SK-N-SH treated with all-trans-retinoic acid at 6 μM for 48 hours (cell line): ENCODE measurements around the gene ZEB2.

ENCODE experiments used
- ARNTL ChIP-seq: fragments of 450-650 bp; formaldehyde crosslinking; IDR thresholded peaks from 2 replicates; pipeline ENCODE4 v1.5.0; 2020; ENCODE audit warnings: low read depth, mild to moderate bottlenecking, moderate library complexity, borderline replicate concordance
- CSRNP3 ChIP-seq: fragments of 250-450 bp; sonication (Bioruptor Pico); IDR thresholded peaks from 2 replicates; pipeline ENCODE4 v1.5.1; 2021; ENCODE audit warnings: mild to moderate bottlenecking, moderate library complexity
- OSR1 ChIP-seq: fragments of 250-450 bp; sonication (Bioruptor Pico); IDR thresholded peaks from 2 replicates; pipeline ENCODE4 v1.8.0; 2022; ENCODE audit warnings: moderate library complexity, mild to moderate bottlenecking, inconsistent platforms
- POU6F1 ChIP-seq: fragments of 250-450 bp; sonication (Bioruptor Pico); IDR thresholded peaks from 2 replicates; pipeline ENCODE4 v1.8.0; 2021; ENCODE audit warnings: low read depth, mild to moderate bottlenecking, moderate library complexity, borderline replicate concordance
- PPARA ChIP-seq: fragments of 250-450 bp; sonication (Bioruptor Pico); IDR thresholded peaks from 2 replicates; pipeline ENCODE4 v1.5.0; 2020; ENCODE audit warnings: mild to moderate bottlenecking, borderline replicate concordance
- RARB ChIP-seq: fragments of 250-450 bp; sonication (Bioruptor Pico); IDR thresholded peaks from 2 replicates; pipeline ENCODE4 v1.8.0; 2021; ENCODE audit warnings: mild to moderate bottlenecking, moderate library complexity
- SNAI2 ChIP-seq: fragments of 250-450 bp; sonication (Bioruptor Pico); IDR thresholded peaks from 2 replicates; pipeline ENCODE4 v1.5.0; 2020; ENCODE audit warnings: mild to moderate bottlenecking, moderate library complexity
- TSHZ2 ChIP-seq: fragments of 250-450 bp; sonication (Bioruptor Pico); IDR thresholded peaks from 2 replicates; pipeline ENCODE4 v1.5.0; 2020; ENCODE audit warnings: mild to moderate bottlenecking, moderate library complexity
- ZFP30 ChIP-seq: fragments of 450-650 bp; formaldehyde crosslinking; IDR thresholded peaks from 2 replicates; pipeline ENCODE4 v1.5.0; 2022; ENCODE audit warnings: mild to moderate bottlenecking, moderate library complexity
- TF ChIP-seq, protein P1 (sequence below): fragments of 250-450 bp; sonication (Bioruptor Pico); IDR thresholded peaks from 2 replicates; pipeline ENCODE4 v1.5.1; 2020; ENCODE audit warnings: low read depth, mild to moderate bottlenecking, moderate library complexity
- TF ChIP-seq, protein P2 (sequence below): fragments of 250-450 bp; sonication (Bioruptor Pico); IDR thresholded peaks from 2 replicates; pipeline ENCODE4 v1.8.0; 2020; ENCODE audit warnings: mild to moderate bottlenecking, moderate library complexity, borderline replicate concordance

- no peak for TF ChIP-seq ARNTL (CRISPR knock-in tag)
- no peak for TF ChIP-seq OSR1 (CRISPR knock-in tag)
- TF ChIP-seq, protein P1, sequence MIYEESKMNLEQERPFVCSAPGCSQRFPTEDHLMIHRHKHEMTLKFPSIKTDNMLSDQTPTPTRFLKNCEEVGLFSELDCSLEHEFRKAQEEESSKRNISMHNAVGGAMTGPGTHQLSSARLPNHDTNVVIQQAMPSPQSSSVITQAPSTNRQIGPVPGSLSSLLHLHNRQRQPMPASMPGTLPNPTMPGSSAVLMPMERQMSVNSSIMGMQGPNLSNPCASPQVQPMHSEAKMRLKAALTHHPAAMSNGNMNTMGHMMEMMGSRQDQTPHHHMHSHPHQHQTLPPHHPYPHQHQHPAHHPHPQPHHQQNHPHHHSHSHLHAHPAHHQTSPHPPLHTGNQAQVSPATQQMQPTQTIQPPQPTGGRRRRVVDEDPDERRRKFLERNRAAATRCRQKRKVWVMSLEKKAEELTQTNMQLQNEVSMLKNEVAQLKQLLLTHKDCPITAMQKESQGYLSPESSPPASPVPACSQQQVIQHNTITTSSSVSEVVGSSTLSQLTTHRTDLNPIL (CRISPR knock-in tag), result no peak
- no peak for TF ChIP-seq RARB (CRISPR knock-in tag)
- TF ChIP-seq SNAI2 (CRISPR knock-in tag), result no peak
- TF ChIP-seq, protein P2, sequence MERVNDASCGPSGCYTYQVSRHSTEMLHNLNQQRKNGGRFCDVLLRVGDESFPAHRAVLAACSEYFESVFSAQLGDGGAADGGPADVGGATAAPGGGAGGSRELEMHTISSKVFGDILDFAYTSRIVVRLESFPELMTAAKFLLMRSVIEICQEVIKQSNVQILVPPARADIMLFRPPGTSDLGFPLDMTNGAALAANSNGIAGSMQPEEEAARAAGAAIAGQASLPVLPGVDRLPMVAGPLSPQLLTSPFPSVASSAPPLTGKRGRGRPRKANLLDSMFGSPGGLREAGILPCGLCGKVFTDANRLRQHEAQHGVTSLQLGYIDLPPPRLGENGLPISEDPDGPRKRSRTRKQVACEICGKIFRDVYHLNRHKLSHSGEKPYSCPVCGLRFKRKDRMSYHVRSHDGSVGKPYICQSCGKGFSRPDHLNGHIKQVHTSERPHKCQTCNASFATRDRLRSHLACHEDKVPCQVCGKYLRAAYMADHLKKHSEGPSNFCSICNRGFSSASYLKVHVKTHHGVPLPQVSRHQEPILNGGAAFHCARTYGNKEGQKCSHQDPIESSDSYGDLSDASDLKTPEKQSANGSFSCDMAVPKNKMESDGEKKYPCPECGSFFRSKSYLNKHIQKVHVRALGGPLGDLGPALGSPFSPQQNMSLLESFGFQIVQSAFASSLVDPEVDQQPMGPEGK (CRISPR knock-in tag), result no peak
- no peak for TF ChIP-seq POU6F1 (CRISPR knock-in tag)
- TF ChIP-seq ZFP30 (CRISPR knock-in tag), result no peak
- TF ChIP-seq PPARA (CRISPR knock-in tag), result no peak
- TF ChIP-seq CSRNP3 (CRISPR knock-in tag), result no peak
- TF ChIP-seq TSHZ2 (CRISPR knock-in tag), result no peak
Measured at GRCh38 chr2:144376926-144377325, 143.0 kb downstream of the ZEB2 start.
